Measurements from ENCODE around the gene C1orf56.
"Not testable (repeated sequence)": the region's sequence is repeated elsewhere in the genome, so short reads cannot be mapped to it uniquely, and the experiment has no call there.

The C1orf56 gene

DNA sequence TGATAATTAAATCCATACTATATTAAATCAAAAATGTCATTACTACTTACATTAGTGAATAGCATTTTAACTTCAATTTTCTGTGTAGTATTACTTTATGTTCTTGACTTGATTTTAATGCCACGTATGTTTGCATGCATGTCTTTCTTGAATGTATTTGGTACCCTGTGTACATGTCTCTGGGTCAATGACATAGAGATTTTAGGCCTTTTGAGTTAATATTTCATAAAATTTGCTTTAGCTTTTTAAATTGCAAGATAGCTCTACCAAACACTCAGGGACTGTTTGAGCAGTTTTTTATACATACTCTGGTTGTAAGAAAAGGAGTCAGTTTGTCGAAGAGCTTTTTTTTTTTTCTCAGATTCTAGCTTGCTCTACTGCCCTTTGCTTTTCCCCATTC is 14.2 kb downstream of the C1orf56 start:
- DNase-seq (ENCODE audit: low spot score), result no peak

DNA sequence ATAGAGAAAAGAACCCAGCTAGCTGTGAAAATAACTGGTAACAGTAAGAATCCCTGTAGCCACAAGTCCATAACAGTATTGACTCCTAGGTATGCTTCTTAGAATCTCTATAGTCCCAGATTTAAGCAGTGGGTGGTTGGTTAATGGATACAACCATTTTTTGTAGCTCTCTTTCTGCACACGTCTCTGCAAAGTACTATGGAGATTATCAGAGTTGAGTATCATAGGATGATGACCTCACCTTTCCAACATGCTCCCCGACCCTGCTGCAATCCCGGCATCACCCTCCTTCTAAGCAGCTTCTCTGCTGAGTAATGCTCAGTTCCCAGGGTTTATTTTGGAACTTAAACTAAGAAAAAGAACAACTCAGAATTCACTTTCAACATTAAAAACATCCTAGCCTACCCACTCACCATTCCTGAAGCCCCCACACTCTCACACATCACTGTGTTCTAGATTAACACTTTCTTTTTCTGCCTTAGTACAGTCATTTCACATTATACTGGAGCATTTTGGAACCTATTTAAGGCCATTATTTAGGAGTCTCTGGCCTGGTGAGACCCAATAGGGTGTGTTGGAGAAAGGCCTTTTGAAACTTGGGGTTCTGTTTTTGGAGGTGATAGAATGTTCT is 15.3 kb downstream of the C1orf56 start:
- no peak for DNase-seq (ENCODE audit: low spot score)

DNA sequence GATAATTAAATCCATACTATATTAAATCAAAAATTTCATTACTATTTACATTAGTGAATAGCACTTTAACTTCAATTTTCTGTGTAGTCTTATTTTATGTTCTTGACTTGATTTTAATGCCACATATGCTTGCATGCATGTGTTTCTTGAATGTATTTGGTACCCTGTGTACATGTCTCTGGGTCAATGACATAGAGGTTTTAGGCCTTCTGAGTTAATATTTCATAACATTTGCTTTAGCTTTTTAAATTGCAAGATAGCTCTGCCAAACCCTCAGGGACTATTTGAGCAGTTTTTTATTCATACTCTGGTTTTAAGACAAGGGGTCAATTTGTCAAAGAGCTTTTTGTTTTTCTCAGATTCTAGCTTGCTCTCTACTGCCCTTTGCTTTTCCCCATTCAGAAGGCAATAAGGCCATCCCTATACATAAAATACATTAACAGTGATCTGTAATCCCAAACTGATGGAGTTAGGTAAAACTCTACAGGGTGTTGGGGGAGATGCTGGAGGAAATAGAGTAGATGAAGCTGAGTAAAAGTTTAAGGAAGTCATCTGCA is 17.6 kb downstream of the C1orf56 start:
- no peak for DNase-seq (ENCODE audit: low spot score)

DNA sequence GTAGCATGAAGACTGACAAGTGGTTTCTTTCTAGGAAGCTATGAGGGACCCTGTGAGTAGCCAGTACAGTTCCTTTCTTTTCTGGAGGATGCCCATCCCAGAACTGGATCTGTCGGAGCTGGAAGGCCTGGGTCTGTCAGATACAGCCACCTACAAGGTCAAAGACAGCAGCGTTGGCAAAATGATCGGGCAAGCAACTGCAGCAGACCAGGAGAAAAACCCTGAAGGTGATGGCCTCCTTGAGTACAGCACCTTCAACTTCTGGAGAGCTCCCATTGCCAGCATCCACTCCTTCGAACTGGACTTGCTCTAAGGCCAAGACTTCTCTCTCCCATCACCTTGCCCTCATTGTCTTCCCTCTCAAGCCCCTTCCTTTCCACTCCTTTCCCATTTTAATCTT is 19.6 kb downstream of the C1orf56 start:
- DNase-seq (ENCODE audit: low spot score), result no peak

DNA sequence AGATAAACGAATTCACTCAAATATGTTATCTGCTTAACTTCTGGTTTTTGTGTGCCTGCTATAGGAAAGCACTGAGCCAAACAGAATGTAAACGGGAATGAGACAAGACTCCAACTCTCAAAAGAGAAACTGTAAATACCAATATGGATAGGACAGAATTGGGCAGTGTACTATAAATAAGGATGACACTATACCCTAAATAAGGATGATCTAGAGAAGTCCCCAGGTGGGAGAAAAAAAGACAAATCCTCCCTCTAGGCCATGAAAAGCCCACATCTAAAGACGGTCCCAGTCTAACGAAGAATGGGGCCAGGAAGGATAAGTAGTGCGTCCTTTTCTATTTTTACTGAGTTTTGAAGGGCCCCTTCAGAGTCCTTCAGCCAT is 21.5 kb downstream of the C1orf56 start:
- DNase-seq (ENCODE audit: low spot score), result no peak

DNA sequence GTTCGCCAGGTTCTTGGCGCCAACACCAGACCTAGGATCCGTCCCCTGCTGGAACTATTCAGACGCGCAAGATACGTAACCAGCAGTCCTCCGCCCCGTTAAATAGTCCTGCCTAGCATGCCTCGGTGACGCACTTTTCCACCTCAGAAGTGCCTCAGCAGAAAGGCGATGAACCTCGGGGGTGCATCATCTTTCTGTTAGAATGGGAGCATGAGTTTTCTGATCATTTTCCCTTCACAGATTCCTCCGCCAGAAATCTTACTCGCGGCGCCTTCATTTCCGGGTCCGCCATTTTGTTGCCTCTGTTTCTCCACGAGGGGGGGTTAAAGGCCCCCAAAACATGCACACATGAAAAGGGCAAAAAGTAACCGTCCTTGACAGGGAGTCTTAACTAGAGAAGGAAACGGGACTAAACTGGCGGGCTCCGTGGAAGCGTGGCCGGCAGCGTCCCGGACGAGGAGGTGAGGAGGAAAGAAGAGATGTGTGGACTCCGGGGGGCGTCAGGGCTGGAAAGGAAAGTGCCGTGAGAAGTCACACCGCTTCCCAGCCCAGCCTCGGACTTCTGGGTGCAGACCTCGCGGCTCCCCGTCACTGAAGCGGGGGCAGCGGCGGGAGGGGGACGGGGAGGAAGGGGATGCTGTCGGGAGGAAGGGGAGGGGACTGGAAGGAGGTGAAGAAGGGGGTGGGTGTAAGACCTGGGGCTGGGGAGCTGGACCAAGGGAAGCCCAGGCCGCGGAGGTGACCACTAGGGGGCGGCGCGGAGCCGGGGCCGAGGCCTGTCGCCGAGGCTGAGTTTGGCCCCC is 23.1 kb downstream of the C1orf56 start, which contains the start of gene GABPB2:
GABPB2 (plus strand) TSS at position 288 of the 803 bp plus-strand sequence. CDS start 17,429 bp downstream, outside the sequence.
- peak; percentile 90 for DNase-seq (ENCODE audit: low spot score)

DNA sequence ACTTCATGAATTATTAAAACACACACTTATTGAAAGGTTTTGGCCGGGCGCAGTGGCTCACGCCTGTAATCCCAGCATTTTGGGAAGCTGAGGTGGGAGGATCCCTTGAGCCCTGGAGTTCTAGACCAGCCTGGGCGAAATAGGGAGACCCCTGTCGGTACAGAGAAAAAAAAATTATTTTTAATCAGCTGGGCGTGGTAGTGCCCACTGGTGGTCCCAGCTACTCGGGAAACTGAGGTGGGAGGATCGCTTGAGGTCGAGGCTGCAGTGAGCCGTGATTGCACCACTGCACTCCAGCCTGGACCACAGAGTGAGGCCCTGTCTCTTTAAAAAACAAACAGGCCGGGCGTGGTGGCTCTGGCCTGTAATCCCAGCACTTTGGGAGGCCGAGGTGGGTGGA is 24.7 kb downstream of the C1orf56 start:
- no peak for DNase-seq (ENCODE audit: low spot score)

DNA sequence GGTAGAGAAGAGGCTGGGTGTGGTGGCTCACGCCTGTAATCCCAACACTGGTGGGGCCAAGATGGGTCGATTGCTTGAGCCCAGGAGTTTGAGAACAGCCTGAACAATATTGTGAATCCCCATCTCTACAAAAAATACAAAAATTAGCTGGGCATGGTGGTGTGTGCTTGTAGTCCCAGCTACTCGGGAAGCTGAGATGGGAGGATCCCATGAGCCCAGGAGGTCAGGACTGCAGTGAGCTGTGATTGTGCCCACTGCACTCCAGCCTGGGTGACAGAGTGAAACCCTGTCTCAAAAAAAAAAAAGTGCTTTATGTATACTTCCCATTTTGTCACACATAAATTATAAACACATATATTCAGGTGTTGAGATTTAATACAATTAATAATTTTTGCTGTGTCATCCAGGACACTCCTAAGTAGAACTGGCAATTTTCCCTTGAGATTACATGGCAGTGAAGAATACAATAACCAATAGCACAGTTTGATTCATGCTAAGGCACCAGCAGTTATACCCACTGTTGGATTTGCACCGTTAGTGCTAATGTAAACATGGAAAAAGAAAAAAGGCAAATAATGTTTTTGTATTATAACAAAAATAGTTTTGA is 38.5 kb downstream of the C1orf56 start:
- no peak for DNase-seq (ENCODE audit: low spot score)

DNA sequence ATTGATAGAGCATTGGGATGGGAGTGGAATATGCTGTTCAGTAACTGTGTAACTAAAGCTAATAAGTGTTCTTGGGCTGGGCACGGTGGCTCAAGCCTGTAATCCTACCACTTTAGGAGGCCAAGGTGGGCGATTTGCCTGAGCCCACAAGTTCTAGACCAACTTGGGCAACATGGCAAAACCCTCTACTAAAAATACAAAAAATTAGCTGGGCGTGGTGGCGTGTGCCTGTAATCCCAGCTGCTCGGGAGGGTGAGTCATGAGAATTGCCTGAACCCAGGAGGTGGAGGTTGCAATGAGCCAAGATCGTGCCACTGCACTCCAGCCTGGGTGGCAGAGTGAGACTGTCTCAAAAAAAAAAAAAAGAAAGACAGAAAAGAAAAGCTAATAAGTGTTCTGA is 49.9 kb downstream of the C1orf56 start:
- DNase-seq (ENCODE audit: low spot score), result not testable (repeated sequence)

DNA sequence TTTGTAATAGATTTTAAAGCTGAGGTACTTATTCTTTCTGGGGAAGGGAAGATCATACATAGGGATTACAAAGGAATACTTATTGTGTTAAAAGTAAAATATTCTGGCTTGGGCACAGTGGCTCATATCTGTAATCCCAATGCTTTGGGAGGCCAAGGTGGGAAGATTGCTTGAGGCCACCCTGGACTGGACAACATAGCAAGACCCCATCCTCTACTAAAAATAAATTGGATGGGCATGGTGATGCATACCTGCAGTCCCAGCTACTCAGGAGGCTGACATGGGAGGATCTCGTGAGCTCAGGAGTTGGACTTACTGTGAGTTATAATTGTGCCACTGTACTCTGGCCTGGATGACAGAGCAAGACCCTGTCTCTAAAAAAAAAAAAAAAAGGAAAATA is 50.6 kb downstream of the C1orf56 start:
- DNase-seq (ENCODE audit: low spot score), result no peak

Data from germinal center (tissue), 1 donor.